Measurements from ENCODE around the gene FOLR1. TPM values are rescaled to one million over a fixed set of nuclear protein-coding genes. Genes with fewer than 3 reads are reported as not detected.
"Not testable (repeated sequence)": the region's sequence is repeated elsewhere in the genome, so short reads cannot be mapped to it uniquely, and the experiment has no call there.

FOLR1 gene
- total RNA-seq, 1 experiment from 2014 or later: 1.4 TPM

DNA sequence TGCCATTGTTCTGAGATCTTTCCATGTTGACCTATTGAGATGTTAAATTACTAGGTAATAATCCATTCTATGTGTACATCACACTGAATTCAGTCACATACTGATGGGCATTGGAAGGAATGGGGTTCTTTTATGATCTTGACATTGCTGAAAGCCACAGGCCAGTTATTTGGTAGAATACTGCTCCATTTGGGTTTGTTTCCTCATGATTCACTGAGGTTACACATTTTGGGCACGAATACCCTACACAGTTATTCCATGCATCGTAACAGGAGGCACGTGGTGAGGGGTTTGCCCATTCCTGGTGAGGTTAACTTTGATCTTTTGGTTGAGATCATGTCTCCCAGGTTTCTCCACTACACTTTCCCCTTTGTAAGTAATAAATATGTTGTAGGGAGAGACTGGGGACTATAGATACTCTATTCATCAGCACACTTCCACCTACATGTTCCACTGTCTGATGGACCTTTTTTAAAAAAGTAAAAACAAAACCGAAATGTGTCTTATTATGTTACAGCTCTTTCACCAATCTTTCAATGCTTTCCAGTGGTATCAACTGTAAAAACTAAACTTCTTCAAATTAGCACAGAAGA, 12.0 kb upstream of the FOLR1 start:
- in situ Hi-C loops (cut with HindIII; ENCODE audit: low sequenced_read_pairs): no loop called here
- no peak for DNase-seq (ENCODE audit: low spot score)

DNA sequence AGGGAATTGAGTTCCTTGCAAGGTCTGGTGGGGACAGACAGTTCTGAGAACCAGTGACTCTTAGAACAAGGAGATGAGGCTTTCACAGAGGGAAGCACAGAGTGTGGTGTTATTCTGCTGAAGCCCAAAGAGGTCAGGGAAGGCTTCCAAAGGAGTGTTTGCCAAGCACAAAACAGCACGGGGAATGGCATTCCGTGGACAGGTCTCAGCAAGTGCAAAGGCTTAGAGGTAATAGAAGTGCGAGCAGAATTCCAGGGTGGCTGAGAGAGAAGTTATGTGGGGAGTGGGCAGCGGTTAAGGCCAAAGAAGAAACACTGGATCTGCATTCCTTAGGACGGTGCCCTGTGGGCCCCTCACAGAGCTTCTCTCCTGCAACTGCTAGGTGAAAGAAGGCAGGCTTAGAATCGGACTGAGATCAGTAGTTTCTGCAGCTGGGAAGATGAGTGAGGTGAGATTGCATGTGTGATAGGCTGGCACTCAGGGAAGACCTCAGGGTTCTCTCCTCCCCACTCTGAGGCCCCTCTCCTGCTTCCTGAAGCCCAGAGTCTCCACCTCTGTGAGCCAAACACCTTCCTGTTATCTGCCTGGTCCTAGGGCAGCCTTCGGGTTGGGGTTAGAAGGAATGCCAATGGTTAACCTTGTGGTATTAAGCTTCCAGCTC, 10.9 kb upstream of the FOLR1 start:
- DNase-seq (ENCODE audit: low spot score); in situ Hi-C loops (cut with HindIII; ENCODE audit: low sequenced_read_pairs): not testable (repeated sequence)

DNA sequence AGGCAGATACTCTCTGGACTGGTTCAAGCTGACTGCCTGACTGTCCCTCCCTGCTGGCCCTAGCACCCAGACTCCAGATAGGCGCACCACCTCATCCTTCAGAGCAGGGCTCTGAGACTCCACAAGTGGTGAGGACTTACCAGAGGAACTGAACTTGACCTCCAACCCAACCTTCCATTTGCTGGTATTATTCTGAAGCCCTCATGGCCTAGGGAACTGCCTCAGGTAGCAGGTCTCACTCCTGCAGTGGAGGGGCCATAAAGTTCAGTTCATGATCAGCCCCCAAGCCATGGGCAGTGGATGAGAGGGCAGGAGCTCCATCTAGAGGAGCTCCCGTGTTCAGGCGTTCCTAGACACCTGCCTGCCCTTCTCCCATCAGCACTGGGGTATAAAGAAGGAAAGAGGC, 10.4 kb upstream of the FOLR1 start:
- in situ Hi-C loops (cut with HindIII; ENCODE audit: low sequenced_read_pairs); DNase-seq (ENCODE audit: low spot score): not testable (repeated sequence)

DNA sequence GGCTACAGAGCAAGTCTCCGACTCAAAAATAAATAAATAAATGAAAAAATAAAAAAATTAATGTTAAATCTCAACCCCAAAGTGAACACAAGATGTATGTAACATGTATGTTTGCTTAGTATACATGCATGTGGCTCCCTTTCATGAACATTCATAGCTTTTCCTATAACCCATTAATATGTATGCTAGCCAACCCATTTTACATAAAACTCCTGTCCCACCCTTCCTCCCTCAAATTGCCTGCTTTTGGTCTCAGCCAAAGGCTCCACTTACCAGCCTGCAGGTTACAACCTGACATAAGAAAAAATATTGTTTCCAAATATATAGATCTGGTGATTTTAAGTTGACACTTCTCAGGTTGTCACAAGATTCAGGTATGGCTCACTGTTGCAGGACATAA, 3.7 kb upstream of the FOLR1 start:
- no peak for DNase-seq (ENCODE audit: low spot score)
- in situ Hi-C loops (cut with HindIII; ENCODE audit: low sequenced_read_pairs): no loop called here

DNA sequence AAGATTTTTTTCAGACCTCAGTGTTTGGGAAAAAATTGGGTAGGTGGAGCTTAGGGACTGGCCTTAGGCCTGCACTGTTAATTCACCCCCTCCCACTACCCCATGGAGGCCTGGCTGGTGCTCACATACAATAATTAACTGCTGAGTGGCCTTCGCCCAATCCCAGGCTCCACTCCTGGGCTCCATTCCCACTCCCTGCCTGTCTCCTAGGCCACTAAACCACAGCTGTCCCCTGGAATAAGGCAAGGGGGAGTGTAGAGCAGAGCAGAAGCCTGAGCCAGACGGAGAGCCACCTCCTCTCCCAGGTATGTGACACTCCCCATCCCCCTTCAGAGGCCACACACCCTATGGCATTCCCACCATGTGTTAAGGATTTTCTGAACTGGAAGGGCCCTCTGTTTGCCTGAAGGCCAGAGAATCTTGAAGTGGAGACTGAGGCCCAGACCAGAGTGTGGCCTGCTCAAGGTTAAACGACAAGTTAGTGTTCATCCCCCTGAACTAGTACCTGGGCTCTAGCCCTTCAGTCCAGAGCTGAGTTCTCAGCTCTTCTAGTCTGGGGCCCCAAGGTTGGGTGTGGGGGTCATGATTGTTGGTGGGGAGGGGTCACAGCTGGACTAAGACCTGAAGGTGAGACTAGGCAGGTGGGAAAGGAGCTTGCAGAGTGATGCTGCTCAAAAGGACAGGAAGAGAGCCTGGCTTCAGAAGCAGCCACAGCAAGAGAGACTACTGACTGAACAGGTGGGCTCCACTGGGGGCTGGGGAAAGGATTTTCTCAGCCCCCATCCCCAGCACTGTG, 2.3 kb upstream of the FOLR1 start:
- in situ Hi-C loops (cut with HindIII; ENCODE audit: low sequenced_read_pairs): no loop called here
- DNase-seq (ENCODE audit: low spot score): peak; percentile 11

DNA sequence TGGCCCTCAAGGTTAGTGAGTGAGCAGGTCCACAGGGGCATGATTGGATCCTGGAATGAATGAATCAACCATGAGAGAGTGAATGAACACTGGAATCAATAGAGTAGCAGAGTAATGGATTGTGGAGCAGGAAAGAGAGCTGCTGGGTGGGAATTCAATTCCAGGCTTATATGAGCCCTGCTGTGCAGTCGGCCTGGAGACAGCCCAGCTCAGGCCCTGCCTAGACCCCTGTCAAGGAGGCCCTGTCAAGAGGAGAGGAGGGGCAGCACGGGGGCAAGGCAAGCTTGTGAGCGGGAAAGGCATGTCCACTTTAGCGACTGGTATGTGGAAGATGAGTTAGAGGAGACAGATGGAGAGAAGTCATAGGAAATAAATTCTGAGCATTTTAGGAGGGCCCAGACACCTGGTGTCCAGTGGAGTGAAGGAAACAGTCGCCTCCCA, 1.3 kb upstream of the FOLR1 start:
- in situ Hi-C loops (cut with HindIII; ENCODE audit: low sequenced_read_pairs): no loop called here
- no peak for DNase-seq (ENCODE audit: low spot score)

DNA sequence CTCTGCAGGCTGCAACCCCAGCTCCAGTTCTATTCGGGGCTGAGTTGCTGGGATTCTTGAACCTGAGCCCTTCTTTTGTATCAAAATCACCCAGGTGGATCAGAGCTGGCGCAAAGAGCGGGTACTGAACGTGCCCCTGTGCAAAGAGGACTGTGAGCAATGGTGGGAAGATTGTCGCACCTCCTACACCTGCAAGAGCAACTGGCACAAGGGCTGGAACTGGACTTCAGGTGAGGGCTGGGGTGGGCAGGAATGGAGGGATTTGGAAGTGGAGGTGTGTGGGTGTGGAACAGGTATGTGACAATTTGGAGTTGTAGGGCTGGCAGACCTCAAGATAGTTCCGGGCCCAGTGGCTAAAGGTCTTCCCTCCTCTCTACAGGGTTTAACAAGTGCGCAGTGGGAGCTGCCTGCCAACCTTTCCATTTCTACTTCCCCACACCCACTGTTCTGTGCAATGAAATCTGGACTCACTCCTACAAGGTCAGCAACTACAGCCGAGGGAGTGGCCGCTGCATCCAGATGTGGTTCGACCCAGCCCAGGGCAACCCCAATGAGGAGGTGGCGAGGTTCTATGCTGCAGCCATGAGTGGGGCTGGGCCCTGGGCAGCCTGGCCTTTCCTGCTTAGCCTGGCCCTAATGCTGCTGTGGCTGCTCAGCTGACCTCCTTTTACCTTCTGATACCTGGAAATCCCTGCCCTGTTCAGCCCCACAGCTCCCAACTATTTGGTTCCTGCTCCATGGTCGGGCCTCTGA, 3.8 kb downstream of the FOLR1 start:
- no peak for DNase-seq (ENCODE audit: low spot score)
- in situ Hi-C loops (cut with HindIII; ENCODE audit: low sequenced_read_pairs): no loop called here

DNA sequence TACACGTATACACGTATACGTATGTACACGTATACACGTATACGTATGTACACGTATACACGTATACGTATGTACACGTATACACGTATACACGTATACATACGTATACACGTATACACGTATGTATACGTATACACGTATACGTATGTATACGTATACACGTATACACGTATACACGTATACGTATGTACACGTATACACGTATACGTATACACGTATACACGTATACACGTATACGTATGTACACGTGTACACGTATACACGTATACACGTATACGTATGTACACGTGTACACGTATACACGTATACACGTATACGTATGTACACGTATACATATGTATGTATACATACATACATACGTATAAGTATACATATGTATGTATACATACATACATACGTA, 9.5 kb downstream of the FOLR1 start:
- DNase-seq (ENCODE audit: low spot score); in situ Hi-C loops (cut with HindIII; ENCODE audit: low sequenced_read_pairs): not testable (repeated sequence)

DNA sequence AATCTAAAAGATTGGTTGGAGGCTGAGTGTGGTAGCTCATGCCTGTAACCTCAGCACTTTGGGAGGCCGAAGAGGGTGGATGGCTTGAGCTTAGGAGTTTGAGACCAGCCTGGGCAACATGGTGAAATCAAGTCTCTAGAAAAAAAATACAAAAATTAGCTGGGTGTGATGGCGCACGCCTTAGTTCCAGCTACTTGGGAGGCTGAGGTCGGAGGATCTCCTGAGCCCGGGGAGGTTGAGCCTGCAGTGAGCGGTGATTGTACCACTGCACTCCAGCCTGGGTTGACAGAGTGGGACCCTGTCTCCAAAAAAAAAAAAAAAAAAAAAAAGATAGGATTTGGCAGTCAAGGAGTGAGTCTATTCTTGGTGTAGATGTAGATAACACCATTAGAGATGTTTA, 10.6 kb downstream of the FOLR1 start:
- in situ Hi-C loops (cut with HindIII; ENCODE audit: low sequenced_read_pairs): no loop called here
- DNase-seq (ENCODE audit: low spot score): no peak

DNA sequence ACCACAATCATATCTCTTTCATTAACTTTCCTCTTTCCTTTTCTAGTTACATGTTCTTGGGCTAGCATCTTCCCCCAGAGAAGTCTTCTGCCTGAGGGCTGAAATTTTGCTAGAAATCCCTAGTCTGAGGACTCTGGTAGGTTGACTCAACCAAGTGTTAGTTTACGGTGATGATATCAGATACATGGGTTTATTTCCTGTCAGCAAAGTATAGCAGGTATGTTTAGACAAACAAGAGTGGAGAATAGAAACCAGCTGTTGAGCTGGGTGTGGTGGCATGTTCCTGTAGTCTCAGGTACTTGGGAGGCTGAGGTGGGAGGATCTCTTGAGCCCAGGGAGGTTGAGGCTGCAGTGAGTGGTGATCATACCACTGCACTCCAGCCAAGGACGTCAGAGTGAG, 11.2 kb downstream of the FOLR1 start:
- in situ Hi-C loops (cut with HindIII; ENCODE audit: low sequenced_read_pairs): no loop called here
- DNase-seq (ENCODE audit: low spot score): no peak

DNA sequence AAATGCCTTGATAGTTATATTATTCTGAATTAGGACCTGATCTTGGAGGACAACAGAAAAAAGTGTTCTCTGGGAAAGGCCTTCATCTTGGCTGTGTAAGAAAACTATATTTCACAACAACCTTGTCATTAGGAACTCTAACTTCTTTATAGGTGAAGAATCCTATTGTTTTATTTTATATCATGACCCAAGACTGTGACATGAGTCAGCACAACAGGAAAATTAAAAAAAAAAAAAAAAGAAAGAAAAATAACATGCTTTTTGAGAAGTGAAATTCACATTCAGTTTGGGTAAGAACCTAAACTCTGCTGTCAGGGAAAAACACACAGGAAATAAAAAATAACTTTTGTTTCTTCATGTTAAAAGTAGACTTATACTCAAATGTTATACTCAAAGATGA, 12.9 kb downstream of the FOLR1 start:
- DNase-seq (ENCODE audit: low spot score): no peak
- in situ Hi-C loops (cut with HindIII; ENCODE audit: low sequenced_read_pairs): no loop called here

DNA sequence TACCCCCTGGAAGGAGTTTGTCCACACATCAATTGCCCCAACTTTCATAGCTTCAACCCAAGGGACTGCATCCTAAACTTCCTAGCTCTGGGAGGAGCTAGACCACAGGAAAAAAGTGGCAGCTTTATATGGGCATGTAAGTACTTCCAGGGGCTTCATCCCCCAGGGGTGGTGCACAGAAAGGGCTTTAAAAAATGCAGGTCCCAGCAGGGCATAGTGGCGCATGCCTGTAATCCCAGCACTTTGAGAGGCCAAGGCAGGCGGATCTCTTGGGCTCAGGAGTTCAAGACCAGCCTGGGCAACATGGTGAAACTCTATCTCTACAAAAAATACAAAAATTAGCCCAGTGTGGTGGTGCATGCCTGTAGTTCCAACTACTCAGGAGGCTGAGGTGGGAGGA, 14.9 kb downstream of the FOLR1 start:
- DNase-seq (ENCODE audit: low spot score); in situ Hi-C loops (cut with HindIII; ENCODE audit: low sequenced_read_pairs): not testable (repeated sequence)

DNA sequence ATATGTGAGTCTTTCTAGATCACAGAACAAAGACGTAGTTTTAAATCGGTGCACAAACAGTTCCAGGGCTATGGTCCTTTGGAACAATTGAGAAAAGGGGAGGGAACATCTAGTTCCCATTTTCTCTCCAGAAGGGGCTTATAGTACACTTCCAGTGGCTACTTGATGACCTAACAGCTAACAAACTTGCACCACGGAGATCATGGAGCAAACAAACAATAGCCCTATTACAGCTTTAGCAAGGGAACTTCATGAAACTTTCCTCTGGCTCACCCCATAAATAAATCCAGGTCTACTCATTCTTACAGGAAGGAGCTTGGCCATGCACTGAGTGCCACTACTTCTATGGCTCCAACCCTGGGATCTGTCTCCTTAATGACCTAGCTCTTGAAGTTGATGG, 16.3 kb downstream of the FOLR1 start:
- no peak for DNase-seq (ENCODE audit: low spot score)
- in situ Hi-C loops (cut with HindIII; ENCODE audit: low sequenced_read_pairs): no loop called here

DNA sequence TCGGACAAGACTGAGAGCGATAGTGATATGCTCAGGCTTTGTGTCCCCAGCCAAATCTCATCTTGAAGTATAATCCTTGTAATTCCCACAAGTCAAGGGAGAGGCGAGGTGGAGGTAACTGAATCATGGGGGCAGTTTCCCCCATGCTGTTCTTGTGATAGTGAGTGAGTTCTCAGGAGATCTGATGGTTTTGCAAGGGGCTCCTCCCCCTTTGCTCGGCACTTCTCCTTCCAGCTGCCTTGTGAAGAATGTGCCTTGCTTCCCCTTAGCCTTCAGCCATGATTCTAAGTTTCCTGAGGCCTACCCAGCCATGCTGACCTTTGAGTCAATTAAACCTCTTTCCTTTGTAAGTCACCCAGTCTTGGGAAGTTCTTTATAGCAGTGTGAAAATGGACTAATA, 17.2 kb downstream of the FOLR1 start:
- no peak for DNase-seq (ENCODE audit: low spot score)
- in situ Hi-C loops (cut with HindIII; ENCODE audit: low sequenced_read_pairs): no loop called here

DNA sequence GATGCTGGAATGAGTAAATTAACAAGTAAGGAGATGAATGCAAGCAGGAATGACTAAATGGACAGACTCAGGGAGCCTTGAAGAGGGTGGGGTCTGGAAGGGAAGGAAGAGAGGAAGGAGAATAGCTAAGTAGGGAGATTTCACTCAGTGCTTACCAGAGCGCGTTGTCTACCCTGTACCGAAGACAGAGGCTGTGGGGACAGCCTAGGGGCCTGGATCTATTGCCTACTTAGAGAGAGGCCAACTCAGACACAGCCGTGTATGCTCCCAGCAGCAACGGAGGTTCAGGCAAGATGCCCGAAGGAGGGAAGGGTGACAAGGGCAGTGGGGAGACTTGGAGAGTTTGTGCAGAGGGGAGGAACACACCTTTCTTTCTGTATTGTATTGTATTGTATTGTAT, 24.7 kb downstream of the FOLR1 start, which contains the start of gene FOLR2:
Gene FOLR2 (plus strand): TSS at position 157 of the 400 bp plus-strand sequence. CDS start 1,791 bp downstream, outside the sequence.
- DNase-seq (ENCODE audit: low spot score): no peak
- in situ Hi-C loops (cut with HindIII; ENCODE audit: low sequenced_read_pairs): no loop called here

DNA sequence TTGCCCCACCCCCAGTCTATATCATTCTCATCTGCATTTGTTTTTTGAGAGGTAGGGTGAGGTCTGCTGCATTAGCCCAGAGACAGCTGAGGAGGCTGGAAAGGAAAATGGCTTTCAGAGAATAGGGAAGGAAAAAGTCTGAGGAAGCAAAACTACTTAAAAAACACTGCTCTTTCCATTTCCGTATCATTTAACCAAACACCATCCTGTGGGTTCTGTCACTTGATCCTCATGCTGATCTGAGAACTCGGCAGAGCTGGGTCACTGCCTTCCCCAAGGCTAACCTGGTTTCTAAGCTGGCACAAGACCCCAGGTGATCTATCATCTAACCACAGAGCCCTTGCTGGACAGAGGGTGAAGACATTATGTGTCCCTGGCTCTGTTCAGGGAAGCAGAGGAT, 25.9 kb downstream of the FOLR1 start:
- in situ Hi-C loops (cut with HindIII; ENCODE audit: low sequenced_read_pairs): no loop called here
- DNase-seq (ENCODE audit: low spot score): no peak

DNA sequence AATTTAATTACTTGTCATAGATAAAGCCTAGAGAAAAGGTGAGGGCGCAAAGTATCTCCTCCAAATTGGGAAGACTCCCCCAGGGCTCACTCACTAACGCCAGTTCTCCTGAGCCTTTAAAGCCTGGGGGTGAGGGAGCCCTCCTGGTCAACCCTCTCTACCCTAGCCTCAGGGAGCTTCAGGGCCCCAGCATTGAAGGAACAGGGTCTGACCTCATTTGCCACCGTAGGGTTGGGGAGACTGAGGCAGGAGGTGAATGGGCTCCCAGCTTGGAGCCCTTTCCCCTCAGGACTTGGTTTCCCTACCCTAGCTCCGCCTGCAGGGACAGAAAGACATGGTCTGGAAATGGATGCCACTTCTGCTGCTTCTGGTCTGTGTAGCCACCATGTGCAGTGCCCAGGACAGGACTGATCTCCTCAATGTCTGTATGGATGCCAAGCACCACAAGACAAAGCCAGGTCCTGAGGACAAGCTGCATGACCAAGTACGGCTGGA, 26.4 kb downstream of the FOLR1 start:
- DNase-seq (ENCODE audit: low spot score): no peak
- in situ Hi-C loops (cut with HindIII; ENCODE audit: low sequenced_read_pairs): no loop called here

DNA sequence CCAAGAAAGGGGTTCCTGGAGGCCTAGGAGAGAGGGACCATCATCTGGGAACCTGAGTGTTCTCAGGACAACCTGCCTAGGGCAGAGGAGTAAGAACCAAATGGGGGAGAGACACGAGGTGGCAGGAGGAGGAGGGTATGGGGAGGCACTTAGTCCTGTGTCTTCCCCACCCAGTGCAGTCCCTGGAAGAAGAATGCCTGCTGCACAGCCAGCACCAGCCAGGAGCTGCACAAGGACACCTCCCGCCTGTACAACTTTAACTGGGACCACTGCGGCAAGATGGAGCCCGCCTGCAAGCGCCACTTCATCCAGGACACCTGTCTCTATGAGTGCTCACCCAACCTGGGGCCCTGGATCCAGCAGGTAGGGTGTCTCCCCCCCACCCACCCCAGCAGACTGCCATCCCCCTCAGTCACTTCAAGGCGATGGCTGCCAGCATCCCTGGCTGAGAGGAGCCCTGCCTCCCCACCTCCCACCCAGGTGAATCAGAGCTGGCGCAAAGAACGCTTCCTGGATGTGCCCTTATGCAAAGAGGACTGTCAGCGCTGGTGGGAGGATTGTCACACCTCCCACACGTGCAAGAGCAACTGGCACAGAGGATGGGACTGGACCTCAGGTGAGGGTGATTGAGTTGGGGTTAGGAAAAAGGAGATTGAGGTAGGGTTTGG, 28.9 kb downstream of the FOLR1 start:
- in situ Hi-C loops (cut with HindIII; ENCODE audit: low sequenced_read_pairs): no loop called here
- no peak for DNase-seq (ENCODE audit: low spot score)
